HG03045 (cell line): Measurements from ENCODE around the gene SLC4A5.

Experiments
- ATAC-seq: cut with Tn5 transposase; IDR thresholded peaks from one replicate; pipeline ENCODE4 v1.9.1; 2021; ENCODE audit warnings: mild to moderate bottlenecking, moderate library complexity; ENCODE audit not compliant: unreplicated experiment

The SLC4A5 gene

DNA sequence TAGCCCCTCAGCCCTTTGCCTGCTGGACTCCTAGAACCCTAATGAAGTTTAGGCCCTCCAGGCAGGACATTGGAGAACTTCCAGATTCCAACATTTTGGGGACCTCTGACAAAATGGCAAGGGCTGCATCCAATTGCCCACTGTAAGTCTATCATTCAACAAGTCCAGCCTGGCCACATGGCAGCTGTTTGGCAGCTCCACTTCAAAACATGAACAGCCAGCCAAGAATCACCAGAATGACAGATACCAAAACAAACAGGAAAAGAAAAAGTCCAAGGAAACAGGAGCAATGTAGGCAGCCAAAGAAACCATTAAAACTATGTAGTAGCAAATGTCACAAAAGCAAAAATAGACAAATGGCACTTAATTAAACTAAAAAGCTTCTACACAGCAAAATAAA, 25.5 kb downstream of the SLC4A5 start:
- ATAC-seq = no peak

DNA sequence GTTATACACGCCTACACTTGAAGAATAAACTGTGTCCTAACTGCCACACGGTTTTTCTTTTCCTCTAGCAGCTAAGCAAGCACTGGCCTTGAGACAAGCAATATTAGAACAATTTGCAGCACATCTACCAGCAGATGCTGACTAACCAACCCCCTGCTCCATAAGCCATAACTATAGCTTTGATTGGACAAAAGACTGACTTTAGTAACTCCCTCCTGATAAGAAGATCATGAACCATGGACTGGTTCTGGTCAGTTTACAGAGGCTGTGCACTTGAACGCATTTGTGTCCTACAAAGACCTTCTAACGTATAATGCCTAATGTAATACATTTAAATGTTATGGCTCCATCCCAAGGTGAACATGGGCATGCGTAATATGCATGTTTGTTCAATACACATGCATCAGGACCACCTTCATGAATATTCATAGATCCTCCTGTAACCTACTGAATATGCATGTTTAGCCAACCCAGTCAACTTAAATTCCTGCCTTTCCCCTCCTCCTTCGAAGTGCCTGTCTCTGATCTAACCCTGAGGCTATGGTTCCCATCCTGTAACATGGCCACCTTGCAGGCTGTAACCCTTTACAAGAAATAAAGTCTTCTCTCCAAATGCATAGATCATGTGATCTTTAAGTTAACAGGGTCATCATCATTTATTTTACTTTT, 26.5 kb downstream of the SLC4A5 start:
- ATAC-seq = no peak

DNA sequence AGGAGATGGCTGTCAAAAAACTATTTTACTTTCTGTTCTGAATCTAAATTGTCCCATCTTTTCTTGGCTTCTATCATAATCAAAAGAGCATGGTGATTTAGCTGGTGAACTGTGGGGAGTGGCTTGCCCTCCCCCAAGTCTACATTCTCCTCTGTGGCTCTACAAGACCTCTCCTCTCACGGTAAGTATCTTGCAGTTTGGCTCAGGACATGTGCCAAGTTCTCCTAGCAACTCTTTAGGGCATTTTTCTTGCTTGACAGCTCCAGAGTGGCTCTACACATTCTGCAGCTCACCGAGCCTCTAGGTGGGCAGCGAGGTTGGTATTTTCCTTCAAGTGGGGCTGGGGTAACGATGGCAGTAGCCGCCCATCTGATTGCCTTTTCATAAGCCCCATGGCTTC, 29.1 kb downstream of the SLC4A5 start:
- ATAC-seq = no peak

DNA sequence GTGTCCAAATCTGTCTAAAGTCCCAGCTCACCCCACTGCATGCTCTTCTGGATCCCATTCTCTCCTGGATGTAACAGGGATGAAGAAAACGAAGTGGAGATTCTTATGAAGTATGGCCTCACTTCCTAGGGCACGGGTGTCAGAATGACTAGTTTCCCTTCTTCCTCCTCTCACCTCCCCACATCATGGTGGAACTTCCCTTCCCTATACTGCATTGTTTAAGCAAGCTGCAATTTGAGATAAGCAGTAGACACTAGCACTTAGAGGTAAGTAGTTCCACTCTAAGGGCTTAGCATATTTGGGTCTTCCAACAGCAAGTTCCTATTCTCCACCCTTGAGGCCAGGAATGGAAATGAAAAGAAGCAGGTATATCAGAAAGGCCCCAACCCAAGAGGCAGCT, 29.7 kb downstream of the SLC4A5 start:
- no peak for ATAC-seq

DNA sequence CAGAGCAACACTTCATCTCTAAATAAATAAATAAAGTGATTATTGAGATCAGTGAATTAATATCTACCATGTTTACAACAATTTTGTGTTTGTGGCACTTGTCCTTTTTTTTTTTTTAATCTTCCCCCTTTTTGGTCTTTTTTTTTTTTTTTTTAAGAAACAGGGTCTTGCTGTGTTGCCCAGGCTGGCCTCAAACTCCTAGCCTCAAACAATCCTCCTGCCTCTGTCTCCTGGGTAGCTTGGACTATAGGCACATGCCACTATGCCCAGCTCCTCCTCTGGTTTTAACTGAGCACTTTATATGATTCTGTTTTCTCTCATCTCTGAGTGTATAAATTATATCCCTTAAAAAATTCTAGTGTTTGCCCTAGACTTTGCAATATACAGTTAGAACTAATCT, 30.3 kb downstream of the SLC4A5 start:
- ATAC-seq = no peak

DNA sequence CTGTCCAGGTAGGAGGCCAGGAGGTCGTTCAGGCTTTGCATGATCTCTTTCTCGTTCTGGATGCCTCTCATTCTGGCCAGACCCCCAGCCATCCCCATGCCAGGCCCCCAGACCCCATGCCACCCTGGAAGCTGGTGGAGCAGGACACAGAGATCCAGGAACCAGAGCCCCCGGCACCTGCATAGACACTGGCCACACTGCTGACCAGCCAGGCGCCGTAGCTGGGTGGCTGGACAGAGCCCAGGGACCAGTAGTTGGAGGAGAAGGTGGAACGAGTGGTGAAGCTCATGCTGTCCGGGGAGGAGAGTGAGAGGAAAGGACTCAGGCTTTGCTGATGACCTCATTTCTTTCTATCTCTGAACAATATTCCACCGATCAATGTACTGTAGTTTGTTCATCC, 35.5 kb downstream of the SLC4A5 start:
- no peak for ATAC-seq

DNA sequence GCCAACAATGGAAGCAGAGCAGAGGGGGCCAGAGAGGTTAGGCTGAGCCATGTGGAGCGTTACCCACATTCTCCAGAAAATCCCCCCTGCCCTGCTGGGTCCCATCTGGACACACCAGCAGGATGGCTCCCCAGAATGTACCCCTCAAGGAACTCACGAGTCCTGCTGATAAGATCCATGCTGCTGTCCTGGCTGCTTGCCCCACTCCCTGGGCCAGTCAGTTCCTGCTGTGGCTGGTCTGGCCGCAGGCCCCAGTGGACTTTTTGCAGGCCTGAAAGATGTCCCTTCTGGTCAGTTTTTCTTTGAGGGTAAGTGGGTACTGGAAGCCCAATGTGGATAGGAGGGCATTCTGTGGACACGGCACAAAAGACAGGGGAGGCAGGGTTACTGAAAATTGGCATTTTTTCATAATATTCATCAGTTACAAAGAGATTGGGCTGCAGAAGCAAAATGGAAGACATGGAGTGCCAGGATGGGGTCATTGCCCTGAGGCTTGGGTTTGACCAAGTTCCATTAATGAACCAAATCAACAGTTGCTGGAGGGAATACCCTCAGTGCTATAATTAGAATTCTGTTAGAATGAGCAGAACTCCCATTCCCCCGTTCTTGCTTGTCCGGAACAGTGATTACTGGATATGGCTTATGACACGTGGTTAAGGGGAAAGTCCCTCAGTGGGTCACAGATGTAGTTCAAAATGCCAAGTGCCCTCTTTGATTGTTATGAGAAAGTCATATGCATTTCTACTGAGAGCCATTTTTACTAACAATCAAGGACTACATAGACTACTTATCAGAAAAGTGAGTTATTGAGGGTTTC, 38.7 kb downstream of the SLC4A5 start:
- ATAC-seq = no peak

DNA sequence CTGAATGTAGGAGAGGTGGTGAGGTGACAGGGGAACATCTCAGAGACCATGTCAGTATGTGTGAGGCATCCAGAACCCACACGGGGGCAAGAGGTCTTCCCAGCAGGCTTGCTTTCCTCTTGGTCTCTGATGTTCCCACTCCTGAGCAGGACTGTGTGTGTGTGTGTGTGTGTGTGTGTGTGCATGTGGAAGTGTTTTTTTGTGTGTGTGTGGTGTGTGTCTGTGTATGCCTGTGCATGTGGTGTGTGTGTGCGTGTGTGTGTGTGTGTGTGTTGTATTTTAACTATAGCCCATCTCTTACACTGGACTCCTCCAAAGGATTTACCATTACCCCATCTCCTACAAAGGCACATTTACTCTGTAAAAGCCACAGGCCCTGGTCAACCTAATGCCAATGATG, 40.4 kb downstream of the SLC4A5 start:
- ATAC-seq = no peak

DNA sequence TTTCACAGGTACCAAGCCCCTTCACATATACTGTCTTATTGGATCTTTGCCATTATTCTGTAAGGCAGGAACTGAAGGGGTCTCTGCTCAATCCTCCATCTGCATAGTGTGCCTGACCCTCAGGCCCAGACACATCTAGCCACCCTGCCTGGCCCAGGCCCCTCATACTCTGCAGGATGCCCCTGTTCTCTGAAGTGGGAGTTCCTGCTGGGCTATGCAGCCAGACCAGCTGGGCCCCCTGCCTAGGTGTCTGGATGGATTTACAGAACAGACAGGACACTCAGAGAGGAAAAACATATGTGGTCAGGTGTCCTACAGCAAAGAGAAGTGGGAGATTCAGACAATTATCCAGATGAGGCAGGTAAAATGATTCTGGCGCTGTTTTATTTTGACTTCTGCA, 42.0 kb downstream of the SLC4A5 start:
- no peak for ATAC-seq

DNA sequence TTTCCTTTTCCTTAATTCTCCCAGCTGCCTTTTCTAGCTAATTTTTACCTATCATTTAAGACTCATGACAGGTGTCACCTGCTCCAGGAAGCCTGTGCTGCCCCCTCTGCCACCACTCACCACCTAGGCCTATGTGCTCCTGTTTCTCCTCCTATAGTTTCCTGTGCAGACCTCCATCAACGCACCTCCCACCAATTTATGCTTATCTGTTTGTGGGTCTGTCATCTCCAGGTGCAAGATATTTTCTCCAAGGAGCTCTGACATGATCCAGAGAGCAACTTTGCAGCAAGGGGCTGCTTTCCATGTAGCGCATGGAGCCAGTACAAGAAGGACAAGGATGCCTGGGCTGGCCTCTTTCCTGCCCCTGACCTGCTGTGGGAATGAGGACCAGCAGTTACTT, 42.7 kb downstream of the SLC4A5 start:
- no peak for ATAC-seq

DNA sequence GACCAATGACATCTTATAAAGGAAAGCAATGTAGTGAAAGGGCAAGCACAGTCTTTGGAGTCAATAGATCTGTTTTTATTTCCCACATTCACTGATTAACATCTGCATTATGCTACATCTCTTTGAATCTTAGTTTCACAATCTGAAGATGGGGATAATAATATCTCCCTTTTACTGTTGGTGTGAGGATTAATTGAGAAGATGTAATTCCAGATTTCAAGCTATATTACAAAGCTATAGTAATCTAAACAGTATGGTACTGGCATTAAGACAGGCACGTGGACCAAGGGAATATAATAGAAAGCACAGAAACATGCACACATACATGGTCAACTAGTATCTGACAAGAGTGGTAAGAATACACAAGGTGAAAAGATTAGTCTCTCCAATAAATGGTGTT, 45.3 kb downstream of the SLC4A5 start:
- no peak for ATAC-seq

DNA sequence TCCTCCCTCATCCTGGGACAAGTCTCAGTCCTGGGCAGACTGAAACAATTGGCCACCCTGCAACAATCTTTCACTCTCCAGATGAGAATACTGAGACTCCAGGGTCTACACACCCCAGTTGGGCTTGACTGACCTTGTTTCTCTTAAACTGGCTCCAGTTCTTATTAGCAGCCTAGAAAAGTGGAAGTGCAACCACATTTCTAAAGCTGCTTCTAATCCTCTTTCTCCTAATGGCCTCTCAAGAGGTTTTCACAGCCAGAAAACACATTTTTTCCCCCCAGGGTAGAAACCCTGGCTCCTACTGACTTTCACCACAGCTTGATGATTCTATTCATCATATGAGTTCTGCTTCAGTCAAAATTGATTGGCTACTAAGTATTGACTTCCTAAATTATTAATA, 45.8 kb downstream of the SLC4A5 start:
- ATAC-seq = no peak

DNA sequence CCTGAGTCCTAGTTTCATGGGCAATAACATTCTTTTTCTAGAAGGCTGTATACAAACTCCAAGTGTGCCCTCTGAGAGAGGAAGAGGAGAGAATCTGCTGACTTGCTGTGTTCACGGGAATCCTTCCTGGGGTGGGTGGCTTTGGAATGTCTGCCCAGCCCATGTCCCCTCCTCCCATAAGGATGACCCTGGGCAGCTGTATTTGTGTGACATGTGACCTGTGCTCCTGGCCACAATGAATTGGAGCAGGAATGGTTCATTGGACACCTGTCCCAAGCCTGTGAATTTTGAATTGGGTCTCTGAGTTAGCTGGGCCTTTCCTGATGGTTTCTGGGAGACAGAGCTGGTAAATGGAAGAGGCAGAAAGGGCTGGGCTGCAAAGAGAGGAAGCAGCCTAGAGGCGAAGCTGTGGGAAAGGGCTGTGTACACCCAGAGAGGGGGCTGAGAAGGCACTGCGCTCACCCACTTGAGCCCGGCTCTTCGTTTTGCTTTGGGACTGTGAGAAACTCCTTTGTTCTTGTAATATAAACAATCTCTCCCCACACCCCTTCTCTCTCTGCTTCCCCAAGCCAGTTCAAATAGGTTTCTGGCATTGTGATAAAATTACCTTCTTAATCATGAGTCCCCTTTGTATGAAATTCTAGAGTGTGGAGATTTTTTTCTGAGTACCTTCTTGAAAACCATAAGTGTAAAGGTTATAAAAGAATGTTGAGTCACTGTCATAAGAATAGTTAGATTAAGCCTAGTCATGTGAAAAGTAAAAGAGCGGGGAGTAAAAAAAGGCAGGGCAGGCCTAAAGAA, 49.8 kb downstream of the SLC4A5 start:
- no peak for ATAC-seq

DNA sequence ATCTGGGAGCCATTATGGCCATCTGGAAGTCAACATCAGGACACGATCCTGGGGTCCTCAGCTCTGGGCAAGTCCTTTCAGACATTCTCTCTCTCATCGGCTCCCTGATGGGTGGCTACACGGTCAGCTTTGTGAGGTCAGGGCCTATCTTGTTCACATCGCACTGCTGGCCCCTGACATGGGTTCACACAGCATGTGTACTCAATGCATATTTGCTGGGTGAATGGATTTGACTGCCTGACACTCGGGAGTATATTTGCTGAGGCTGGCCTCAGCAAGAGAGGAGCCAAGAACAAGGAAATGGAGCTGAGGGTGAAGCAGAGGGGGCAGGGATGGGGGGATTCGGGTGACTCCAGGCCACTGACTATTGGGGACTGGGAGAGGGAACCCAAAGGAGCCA, 50.5 kb downstream of the SLC4A5 start:
- ATAC-seq = no peak

DNA sequence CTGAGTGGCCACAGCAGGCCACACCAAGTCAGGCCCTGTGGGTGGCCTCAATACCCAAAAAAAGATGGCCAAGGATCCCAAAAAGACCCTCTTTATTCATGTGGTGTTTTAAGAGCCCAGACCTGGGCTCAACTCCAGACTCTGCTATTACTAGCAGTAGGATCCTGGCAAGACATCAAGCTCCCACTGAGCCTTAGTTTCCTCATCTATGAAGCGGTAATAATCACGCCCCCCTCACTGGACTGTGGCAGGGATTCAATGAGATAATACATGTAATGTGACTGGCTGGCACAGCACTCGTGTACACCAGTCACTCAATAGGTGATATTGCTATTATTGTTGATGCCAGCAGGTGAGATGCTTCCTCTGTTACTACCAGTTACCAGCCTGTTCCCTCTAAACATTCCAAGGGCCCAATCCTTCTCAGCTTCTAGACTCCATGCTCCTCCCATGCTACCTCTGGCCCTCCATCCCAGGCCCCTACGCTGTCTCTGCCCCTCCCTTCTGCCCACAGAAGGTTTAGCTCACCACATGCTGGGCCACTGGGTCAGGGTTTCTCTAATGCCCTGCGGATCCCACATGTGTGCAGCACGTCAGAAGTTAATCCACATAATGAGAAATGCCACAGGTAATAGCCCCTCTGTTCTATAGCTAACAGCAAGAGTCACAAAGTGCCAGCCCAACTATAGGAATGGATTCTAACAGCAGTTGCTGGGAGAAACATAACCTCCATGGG, 51.2 kb downstream of the SLC4A5 start:
- ATAC-seq = no peak

DNA sequence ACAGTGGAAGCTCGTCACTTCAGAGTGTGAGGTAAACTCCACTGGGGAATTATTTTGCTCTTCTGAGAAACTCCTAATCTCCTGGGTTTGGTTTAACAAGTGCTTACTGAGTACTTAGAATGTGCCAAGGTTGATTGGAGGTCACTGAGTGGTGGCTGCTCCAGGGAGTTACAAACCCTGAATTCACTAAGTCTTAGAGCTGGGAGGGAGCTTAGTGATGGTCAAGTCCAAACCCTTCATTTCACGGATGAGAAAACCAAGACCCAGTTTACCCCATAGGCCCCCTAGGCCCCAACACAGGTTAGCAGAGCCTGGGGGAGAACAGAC, 52.0 kb downstream of the SLC4A5 start:
- no peak for ATAC-seq

DNA sequence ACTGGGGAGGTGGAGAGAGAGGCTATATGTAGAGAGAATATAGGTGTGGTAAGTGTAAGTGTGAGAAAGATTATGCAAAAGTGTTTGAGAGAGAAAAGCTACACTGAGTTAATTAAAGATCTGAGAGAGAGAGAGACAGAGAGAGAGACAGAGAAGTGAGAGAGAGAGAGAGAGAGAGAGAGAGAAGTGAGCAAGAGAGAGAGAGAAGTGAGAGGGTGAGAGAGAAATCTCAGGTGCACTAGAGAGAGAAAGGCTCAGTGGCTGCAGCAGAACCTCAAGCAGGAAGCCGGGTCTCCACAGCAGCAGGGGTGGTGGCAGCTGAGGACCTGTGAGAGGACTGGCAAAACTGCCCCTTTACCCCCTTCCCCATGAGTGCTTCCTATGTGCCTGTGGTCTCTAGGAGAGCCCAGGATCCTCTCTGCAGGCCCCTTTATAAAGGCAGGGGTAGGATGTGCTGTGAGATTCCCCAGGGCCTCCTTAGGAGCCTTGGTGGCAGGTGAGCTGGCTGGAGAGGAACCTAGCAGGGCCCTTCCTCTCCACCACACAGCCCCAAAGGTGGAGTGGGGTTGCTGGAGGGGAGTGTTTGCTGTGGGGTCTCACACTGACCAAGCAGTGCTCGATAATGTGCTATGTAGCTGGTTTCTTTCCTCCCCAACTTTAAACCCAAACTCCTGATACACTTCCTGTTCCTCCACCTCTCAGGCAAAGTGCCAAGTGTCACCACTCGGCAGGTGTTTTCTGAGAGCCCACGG, 52.6 kb downstream of the SLC4A5 start:
- ATAC-seq = no peak

DNA sequence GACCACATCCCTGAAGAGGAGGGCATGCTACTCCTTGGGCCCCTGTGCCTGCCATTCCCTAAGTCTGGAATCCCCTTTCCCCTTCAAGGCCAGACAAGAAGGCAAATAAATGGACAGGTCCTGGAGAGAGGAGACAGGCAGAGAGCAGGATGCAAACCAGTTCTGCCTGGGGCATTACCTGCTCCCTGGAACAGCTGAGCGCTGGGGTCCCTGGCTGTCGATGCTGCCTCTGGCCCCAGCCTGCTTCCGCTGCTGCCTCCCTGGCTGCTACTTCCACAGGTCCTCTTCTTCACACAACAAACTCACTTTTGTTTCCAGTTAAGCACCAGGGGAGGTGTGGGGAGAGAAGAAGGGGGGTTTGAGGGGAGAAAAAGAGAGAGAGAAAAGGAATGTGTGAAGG, 53.1 kb downstream of the SLC4A5 start:
- no peak for ATAC-seq

DNA sequence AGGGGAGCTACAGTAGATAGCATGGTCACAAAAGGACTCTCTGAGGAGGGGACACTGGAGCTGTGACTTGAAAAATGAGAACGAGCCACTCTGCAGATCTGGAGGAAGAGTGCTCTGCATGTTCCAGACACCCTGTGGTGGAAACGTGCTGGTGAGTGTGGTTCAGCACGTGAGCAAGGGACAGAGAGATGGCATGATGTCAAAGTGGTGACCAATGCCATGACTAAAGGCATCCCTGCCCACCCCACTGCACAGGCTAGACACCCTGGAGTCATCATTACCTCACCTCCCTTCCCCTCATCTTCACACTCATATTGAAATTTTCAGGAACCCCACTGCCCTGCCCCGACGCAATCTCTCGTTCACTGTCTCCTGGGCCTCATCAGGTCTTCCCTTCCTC, 56.5 kb downstream of the SLC4A5 start:
- no peak for ATAC-seq

DNA sequence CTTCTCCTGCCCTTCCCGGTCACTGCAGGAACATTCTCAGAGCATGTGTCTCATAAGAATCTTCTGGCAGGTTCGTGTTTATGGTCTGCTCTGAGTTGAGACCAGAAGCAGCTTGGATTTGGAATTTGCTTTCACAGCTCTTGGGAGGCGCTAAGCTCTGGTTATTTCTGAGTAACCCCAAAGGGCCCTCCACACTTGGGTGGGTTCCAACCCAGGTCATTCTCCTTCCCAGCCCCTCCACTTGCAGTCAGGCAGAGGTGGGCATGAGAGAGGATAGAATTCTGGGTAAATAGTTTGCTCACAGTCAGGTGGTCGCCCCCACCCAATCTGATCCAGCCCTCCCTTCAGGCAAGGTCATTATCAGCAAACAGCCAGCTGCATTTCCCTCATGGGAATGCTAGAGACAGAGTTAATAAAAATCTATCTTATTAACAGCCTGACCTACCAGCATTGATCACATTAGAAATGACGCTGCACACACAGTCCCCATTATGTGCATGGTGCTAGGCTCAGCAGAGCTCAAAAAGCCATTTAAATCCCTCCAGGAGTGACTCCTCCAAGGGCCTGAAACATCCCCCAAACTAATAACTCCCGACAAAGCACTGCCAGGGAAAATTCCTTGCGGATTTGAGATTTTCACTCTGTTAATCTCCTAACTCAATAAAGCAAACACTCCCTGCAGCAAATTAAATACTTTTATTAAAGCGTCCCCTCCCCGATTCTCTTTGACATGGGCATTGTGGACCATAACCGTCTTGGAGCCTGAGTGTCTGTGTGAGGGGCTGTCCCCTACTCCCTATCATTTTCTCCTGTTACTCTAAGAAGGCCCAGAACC, 61.9 kb downstream of the SLC4A5 start:
- ATAC-seq = no peak
